PC-9 (cell line): ENCODE results near the gene CCT5. TPM values are rescaled to one million over a fixed set of nuclear protein-coding genes. Genes with fewer than 3 reads are reported as not detected.

Experiments used
- BruUV-seq: library from RNA; stranded (reverse); fragments of 400-500 nt; replicated peaks from 2 replicates; lab custom pipeline; 2021; lab: Mats Ljungman, UMichigan
- CTCF ChIA-PET: fragments of 300-600 bp; sonication (Branson Sonifier 250); formaldehyde crosslinking; loops from one replicate; lab custom pipeline; 2022; ENCODE audit warnings: antibody characterized with exemption; lab: Charles Lee
- POLR2A ChIA-PET: fragments of 300-600 bp; sonication (Branson Sonifier 250); formaldehyde crosslinking; loops from one replicate; lab custom pipeline; 2022; ENCODE audit warnings: antibody characterized with exemption; ENCODE audit not compliant: unreplicated experiment; lab: Charles Lee
- DNase-seq, 2 experiments: peaks; one replicate each; pipeline versions ENCODE4 v3.0.0 to v3.0.0-alpha.2; 2015 to 2022; ENCODE audit warnings: mixed read lengths in 1 of 2
- H2AFZ ChIP-seq: fragments of 200-600 bp; sonication (generic); 2 replicates; pipeline ENCODE4 v1.8.1; 2017; ENCODE audit warnings: antibody characterized with exemption
- H3F3A ChIP-seq: fragments of 200-600 bp; sonication (generic); 2 replicates; pipeline ENCODE4 v1.8.1; 2017; ENCODE audit warnings: antibody characterized with exemption, mild to moderate bottlenecking, low read depth; ENCODE audit not compliant: insufficient read depth
- H3K27ac ChIP-seq: fragments of 200-600 bp; sonication (generic); 2 replicates; pipeline ENCODE4 v1.6.1; 2016; ENCODE audit warnings: mixed run types
- H3K27me3 ChIP-seq: fragments of 200-600 bp; sonication (generic); 2 replicates; pipeline ENCODE4 v1.6.1; 2016; ENCODE audit warnings: low read depth, mixed run types; ENCODE audit not compliant: insufficient read depth
- H3K36me3 ChIP-seq: fragments of 200-600 bp; sonication (generic); 2 replicates; pipeline ENCODE4 v1.6.1; 2016; ENCODE audit warnings: low read depth, mixed run types
- H3K4me1 ChIP-seq: fragments of 200-600 bp; sonication (generic); replicated peaks from 2 replicates; pipeline ENCODE4 v1.6.1; 2016; ENCODE audit warnings: mixed run types; ENCODE audit not compliant: insufficient read depth
- H3K4me2 ChIP-seq: fragments of 200-600 bp; sonication (generic); 2 replicates; pipeline ENCODE4 v1.6.1; 2017; ENCODE audit warnings: mixed run types
- H3K4me3 ChIP-seq: fragments of 200-600 bp; sonication (generic); 2 replicates; pipeline ENCODE4 v1.6.1; 2016; ENCODE audit warnings: mixed run types
- H3K79me2 ChIP-seq: fragments of 200-600 bp; sonication (generic); 2 replicates; pipeline ENCODE4 v1.6.1; 2017; ENCODE audit warnings: low read depth, mixed run types
- H3K9me2 ChIP-seq: fragments of 200-600 bp; sonication (generic); 2 replicates; pipeline ENCODE4 v1.8.1; 2017; ENCODE audit warnings: mild to moderate bottlenecking; ENCODE audit not compliant: insufficient read depth
- H3K9me3 ChIP-seq: fragments of 200-600 bp; sonication (generic); 2 replicates; pipeline ENCODE4 v1.8.1; 2016; ENCODE audit warnings: low read depth; ENCODE audit not compliant: insufficient read depth
- H4K20me1 ChIP-seq: fragments of 200-600 bp; sonication (generic); 2 replicates; pipeline ENCODE4 v1.8.1; 2017; ENCODE audit not compliant: insufficient read depth
- EZH2 ChIP-seq: fragments of 200-600 bp; sonication (generic); IDR thresholded peaks from 2 replicates; pipeline ENCODE4 v1.8.0; 2017; ENCODE audit warnings: antibody characterized with exemption, low read depth
- intact Hi-C: fragments of 100-400 bp; cut with micrococcal nuclease; formaldehyde crosslinking; loops from one replicate; pipeline ENCODE4 v1.10.0; 2022; ENCODE audit not compliant: unreplicated experiment
- total RNA-seq: library from RNA; stranded (reverse); gene quantifications from 2 replicates; pipeline ENCODE4 v1.2.3, GENCODE V29; 2021
- TF ChIP-seq, protein P1 (sequence below): fragments of 200-600 bp; sonication (generic); conservative IDR thresholded peaks from 2 replicates; pipeline ENCODE4 v1.6.1; 2017; ENCODE audit warnings: mixed run types, antibody characterized with exemption, mild to moderate bottlenecking, moderate library complexity

The CCT5 gene
- total RNA-seq, 1 experiment from 2014 or later: 831 TPM

DNA sequence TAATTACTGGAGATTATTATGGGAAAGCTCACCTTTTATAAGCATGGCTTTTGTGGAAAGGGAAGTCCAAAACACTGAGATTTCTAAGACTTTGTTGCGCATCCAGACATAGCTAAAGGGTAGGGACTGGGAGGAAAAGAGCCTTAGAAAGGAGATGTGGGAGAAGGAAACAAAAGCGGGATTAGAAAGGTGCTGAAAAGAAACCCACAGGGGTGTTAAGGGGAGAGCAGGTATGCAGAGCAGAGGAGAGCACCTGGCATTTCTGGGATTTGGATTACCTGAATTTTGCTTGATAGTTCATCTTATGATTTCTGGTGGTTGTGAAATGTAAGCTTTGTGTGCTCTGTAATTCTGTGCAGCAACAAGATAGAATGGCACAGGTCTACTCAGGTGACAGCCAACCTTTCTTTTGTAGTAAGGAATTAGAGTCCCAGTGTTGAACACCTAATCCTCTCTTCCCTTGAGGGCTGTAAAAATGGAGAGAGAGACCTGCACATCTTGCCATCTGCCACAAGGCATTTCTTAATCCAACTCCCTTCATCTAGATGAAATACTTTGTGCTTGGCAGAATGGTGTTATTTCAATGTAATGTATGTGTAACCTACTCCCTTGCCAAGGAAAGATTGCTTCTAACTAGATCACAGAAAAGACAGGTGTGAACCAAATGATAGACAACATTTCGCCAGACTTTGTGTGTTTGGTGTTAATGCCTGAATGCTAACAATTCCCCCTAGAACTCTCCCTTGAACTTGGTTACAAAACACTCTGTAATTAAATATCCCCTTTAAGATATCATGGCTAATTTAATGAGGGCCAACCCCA is 47.8 kb upstream of the CCT5 start:
- ChIA-PET CTCF (interaction anchor here (0.6 kb wide), 1 partner anchor 12 kb away, joined by 4 read pairs; no protein-coding TSS in a partner anchor), POLR2A (no interaction called here)
- no peak for DNase-seq
- no peak overlapping the region for H3K4me3 ChIP-seq
- TF ChIP-seq EZH2: no peak
- TF ChIP-seq, protein P1, sequence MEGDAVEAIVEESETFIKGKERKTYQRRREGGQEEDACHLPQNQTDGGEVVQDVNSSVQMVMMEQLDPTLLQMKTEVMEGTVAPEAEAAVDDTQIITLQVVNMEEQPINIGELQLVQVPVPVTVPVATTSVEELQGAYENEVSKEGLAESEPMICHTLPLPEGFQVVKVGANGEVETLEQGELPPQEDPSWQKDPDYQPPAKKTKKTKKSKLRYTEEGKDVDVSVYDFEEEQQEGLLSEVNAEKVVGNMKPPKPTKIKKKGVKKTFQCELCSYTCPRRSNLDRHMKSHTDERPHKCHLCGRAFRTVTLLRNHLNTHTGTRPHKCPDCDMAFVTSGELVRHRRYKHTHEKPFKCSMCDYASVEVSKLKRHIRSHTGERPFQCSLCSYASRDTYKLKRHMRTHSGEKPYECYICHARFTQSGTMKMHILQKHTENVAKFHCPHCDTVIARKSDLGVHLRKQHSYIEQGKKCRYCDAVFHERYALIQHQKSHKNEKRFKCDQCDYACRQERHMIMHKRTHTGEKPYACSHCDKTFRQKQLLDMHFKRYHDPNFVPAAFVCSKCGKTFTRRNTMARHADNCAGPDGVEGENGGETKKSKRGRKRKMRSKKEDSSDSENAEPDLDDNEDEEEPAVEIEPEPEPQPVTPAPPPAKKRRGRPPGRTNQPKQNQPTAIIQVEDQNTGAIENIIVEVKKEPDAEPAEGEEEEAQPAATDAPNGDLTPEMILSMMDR: no peak
- H3K27ac ChIP-seq: no peak overlapping the region
- no peaks in the 10 kb centered on the region for H3K9me3 ChIP-seq
- H3K79me2 ChIP-seq: no peaks in the 10 kb centered on the region
- no peak overlapping the region for H3K4me2 ChIP-seq
- no peaks in the 10 kb centered on the region for H4K20me1 ChIP-seq
- no peaks in the 10 kb centered on the region for H3K36me3 ChIP-seq
- no peaks in the 10 kb centered on the region; the same call in 1 of the 2 replicates for H3K27me3 ChIP-seq
- no TSS peak for BruUV-seq
- no peaks in the 10 kb centered on the region for H3K9me2 ChIP-seq
- no peaks in the 10 kb centered on the region for H3F3A ChIP-seq
- intact Hi-C loops: no loop called here
- no peaks in the 10 kb centered on the region for H3K4me1 ChIP-seq
- no peak overlapping the region for H2AFZ ChIP-seq

- Histone ChIP-seq H3F3A (no peaks in the 10 kb centered on the region), H3K27me3 (no peaks in the 10 kb centered on the region), H3K27ac (no peak overlapping the region), H2AFZ (no peak overlapping the region), H3K9me3 (no peaks in the 10 kb centered on the region), H3K4me3 (no peak overlapping the region), H3K79me2 (no peaks in the 10 kb centered on the region), H3K9me2 (no peaks in the 10 kb centered on the region), H3K36me3 (no peaks in the 10 kb centered on the region), H4K20me1 (no peaks in the 10 kb centered on the region), H3K4me2 (no peak overlapping the region), H3K4me1 (no peaks in the 10 kb centered on the region)
- intact Hi-C loops: no loop called here
- no peak for DNase-seq
- no peak for TF ChIP-seq EZH2
- TF ChIP-seq, protein P1: no peak
- no TSS peak for BruUV-seq
- ChIA-PET POLR2A (no interaction called here), CTCF (no interaction called here)
These were observed 41.1 kb upstream of the CCT5 start for GRCh38 chr5:10209004-10209403.

DNA sequence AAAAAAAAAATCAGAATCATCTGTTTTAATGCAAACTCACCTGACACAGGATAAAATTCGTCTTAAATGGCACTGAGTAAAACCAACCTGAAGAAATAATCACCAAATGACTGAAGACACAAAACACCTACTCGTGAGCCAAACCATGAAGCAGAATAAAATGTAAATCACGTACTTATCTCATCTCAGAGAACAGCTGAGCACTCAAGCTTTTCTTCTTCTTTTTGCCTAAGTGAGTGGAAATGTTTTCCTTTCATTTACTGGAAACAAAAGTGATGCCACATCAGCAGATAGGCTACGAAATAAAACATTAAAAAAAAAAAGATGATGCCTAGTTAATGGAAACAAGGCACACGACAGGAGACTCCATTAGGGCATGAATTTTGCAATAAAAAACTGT is 36.8 kb upstream of the CCT5 start:
- intact Hi-C loops: no loop called here
- DNase-seq: no peak
- ChIA-PET CTCF (no interaction called here), POLR2A (no interaction called here)
- Histone ChIP-seq H3K79me2 (no peaks in the 10 kb centered on the region), H3K4me3 (no peak overlapping the region), H3K36me3 (no peaks in the 10 kb centered on the region), H3K4me2 (no peak overlapping the region), H3K9me2 (no peaks in the 10 kb centered on the region), H3K4me1 (no peaks in the 10 kb centered on the region), H3K9me3 (no peaks in the 10 kb centered on the region), H3K27me3 (no peaks in the 10 kb centered on the region), H2AFZ (no peak overlapping the region), H4K20me1 (no peaks in the 10 kb centered on the region), H3F3A (no peaks in the 10 kb centered on the region), H3K27ac (no peak overlapping the region)
- no peak for TF ChIP-seq EZH2
- TF ChIP-seq, protein P1: no peak
- no TSS peak for BruUV-seq
